Camera-type eye (tissue), 1 donor: ENCODE results near the gene VWA7. TPM values are rescaled to one million over a fixed set of nuclear protein-coding genes. Genes with fewer than 3 reads are reported as not detected.

Experiments
- total RNA-seq: library from RNA; depleted of rRNA; stranded (reverse); fragments of >200 nt; gene quantifications from one replicate; pipeline ENCODE4 v1.2.3, GENCODE V29; 2014

The VWA7 gene
- total RNA-seq: 0.88 TPM

GRCh38 chr6:31776989-31777666 is at the start of gene VWA7:
Gene VWA7, minus strand, starts transcription at chr6:31777328. Its CDS starts 549 bp downstream, at chr6:31776779.

GRCh38 chr6:31815025-31815838 is 38.1 kb upstream of the VWA7 start, which contains the start of the genes HSPA1A and HSPA1L:
Gene HSPA1A, plus strand, starts transcription at chr6:31815543. Its CDS starts 214 bp downstream, at chr6:31815757.
Gene HSPA1L, minus strand, starts transcription at chr6:31815283. Its CDS starts 3,311 bp downstream, at chr6:31811972.

GRCh38 chr6:31806470-31807272 is 29.5 kb upstream of the VWA7 start, which contains the start of gene LSM2:
Gene LSM2, minus strand, starts transcription at chr6:31806966. Its CDS starts 209 bp downstream, at chr6:31806757.

GRCh38 chr6:31795616-31796298 is 18.6 kb upstream of the VWA7 start, which contains the start of gene VARS1:
Gene VARS1, minus strand, starts transcription at chr6:31795752. Its CDS starts 535 bp downstream, at chr6:31795217.

GRCh38 chr6:31762356-31762755 is 14.8 kb downstream of the VWA7 start, which contains the start of gene SAPCD1:
Gene SAPCD1, plus strand, starts transcription at chr6:31762656. Its CDS starts 399 bp downstream, at chr6:31763055.

GRCh38 chr6:31739639-31740396 is 37.3 kb downstream of the VWA7 start, which contains the start of gene MSH5:
Gene MSH5, plus strand, starts transcription at chr6:31740005. Its CDS starts 462 bp downstream, at chr6:31740467.

GRCh38 chr6:31736021-31736767 is 40.9 kb downstream of the VWA7 start, which contains the start of gene CLIC1:
Gene CLIC1, minus strand, starts transcription at chr6:31736530. Its CDS starts 230 bp downstream, at chr6:31736300.

GRCh38 chr6:31728767-31729514 is 48.2 kb downstream of the VWA7 start, which contains the start of gene DDAH2:
Gene DDAH2, minus strand, starts transcription at chr6:31729299. Its CDS starts 138 bp downstream, at chr6:31729161.

GRCh38 chr6:31723245-31723979 is 53.7 kb downstream of the VWA7 start, which contains the start of gene MPIG6B:
Gene MPIG6B, plus strand, starts transcription at chr6:31723373. Its CDS starts 11 bp downstream, at chr6:31723384.

GRCh38 chr6:31721351-31722020 is 55.6 kb downstream of the VWA7 start, which contains the start of gene LY6G6C:
Gene LY6G6C, minus strand, starts transcription at chr6:31721746. Its CDS starts 67 bp downstream, at chr6:31721679.

Other genes with a start within 250 kb of the VWA7 start
- not detected for gene MCCD1, start 248.4 kb downstream of the VWA7 start, total RNA-seq
- gene DDX39B, start 235.3 kb downstream of the VWA7 start, total RNA-seq: 327 TPM
- gene ATP6V1G2, start 230.7 kb downstream of the VWA7 start, total RNA-seq: 19.2 TPM
- 21.8 TPM for gene NFKBIL1, start 229.7 kb downstream of the VWA7 start, total RNA-seq
- gene LTA, start 205.0 kb downstream of the VWA7 start, total RNA-seq: not detected
- not detected for gene TNF, start 201.8 kb downstream of the VWA7 start, total RNA-seq
- 1.4 TPM for gene LTB, start 194.9 kb downstream of the VWA7 start, total RNA-seq
- 11.2 TPM for gene LST1, start 191.1 kb downstream of the VWA7 start, total RNA-seq
- not detected for gene NCR3, start 184.3 kb downstream of the VWA7 start, total RNA-seq
- gene AIF1, start 162.1 kb downstream of the VWA7 start, total RNA-seq: 10.5 TPM
- 88.1 TPM for gene PRRC2A, start 156.6 kb downstream of the VWA7 start, total RNA-seq
- 226 TPM for gene BAG6, start 124.7 kb downstream of the VWA7 start, total RNA-seq
- gene APOM, start 121.4 kb downstream of the VWA7 start, total RNA-seq: 1.0 TPM
- 19.6 TPM for gene C6orf47, start 116.5 kb downstream of the VWA7 start, total RNA-seq
- gene GPANK1, start 112.3 kb downstream of the VWA7 start, total RNA-seq: 18.6 TPM
- gene CSNK2B, start 111.2 kb downstream of the VWA7 start, total RNA-seq: 108 TPM
- 2.3 TPM for gene LY6G5B, start 107.4 kb downstream of the VWA7 start, total RNA-seq
- 1.9 TPM for gene LY6G5C, start 96.3 kb downstream of the VWA7 start, total RNA-seq
- gene ABHD16A, start 74.0 kb downstream of the VWA7 start, total RNA-seq: 53.2 TPM
- gene LY6G6F, start 70.5 kb downstream of the VWA7 start, total RNA-seq: not detected
- gene LY6G6D, start 62.0 kb downstream of the VWA7 start, total RNA-seq: not detected
- gene LY6G6C, start 55.6 kb downstream of the VWA7 start, total RNA-seq: not detected
- 0.55 TPM for gene MPIG6B, start 54.0 kb downstream of the VWA7 start, total RNA-seq
- gene DDAH2, start 48.0 kb downstream of the VWA7 start, total RNA-seq: 108 TPM
- 89.1 TPM for gene CLIC1, start 40.8 kb downstream of the VWA7 start, total RNA-seq
- gene MSH5, start 37.3 kb downstream of the VWA7 start, total RNA-seq: 16.5 TPM
- gene SAPCD1, start 14.7 kb downstream of the VWA7 start, total RNA-seq: 3.8 TPM
- 43.6 TPM for gene VARS1, start 18.4 kb upstream of the VWA7 start, total RNA-seq
- 21.4 TPM for gene LSM2, start 29.6 kb upstream of the VWA7 start, total RNA-seq
- 4.8 TPM for gene HSPA1L, start 38.0 kb upstream of the VWA7 start, total RNA-seq
- gene HSPA1A, start 38.2 kb upstream of the VWA7 start, total RNA-seq: 744 TPM
- gene HSPA1B, start 50.4 kb upstream of the VWA7 start, total RNA-seq: 869 TPM
- gene NEU1, start 85.5 kb upstream of the VWA7 start, total RNA-seq: 32.8 TPM
- gene SLC44A4, start 101.7 kb upstream of the VWA7 start, total RNA-seq: 3.0 TPM
- gene EHMT2, start 120.4 kb upstream of the VWA7 start, total RNA-seq: 86.3 TPM
- gene ZBTB12, start 124.8 kb upstream of the VWA7 start, total RNA-seq: 17.9 TPM
- 6.2 TPM for gene C2, start 150.4 kb upstream of the VWA7 start, total RNA-seq
- gene CFB, start 168.8 kb upstream of the VWA7 start, total RNA-seq: 14.6 TPM
- gene NELFE, start 181.6 kb upstream of the VWA7 start, total RNA-seq: 54.3 TPM
- 47.2 TPM for gene SKIC2, start 181.8 kb upstream of the VWA7 start, total RNA-seq
- gene DXO, start 194.8 kb upstream of the VWA7 start, total RNA-seq: 20.6 TPM
- 29.9 TPM for gene C4A, start 204.7 kb upstream of the VWA7 start, total RNA-seq
- gene C4B, start 237.5 kb upstream of the VWA7 start, total RNA-seq: 12.1 TPM